Activated CD4-positive, alpha-beta memory T cell treated with anti-CD3 and anti-CD28 coated beads, Interleukin-2, amount 10 ng/mL, durations not matched to agents 7 days and 5 days (primary cell): ENCODE results near the gene OR1L4. TPM values are rescaled to one million over a fixed set of nuclear protein-coding genes. Genes with fewer than 3 reads are reported as not detected.

Experiments used
- CTCF ChIA-PET: fragments of 350-600 bp; sonication (Branson Sonifier 250); formaldehyde crosslinking; loops from one replicate; lab custom pipeline; 2021; ENCODE audit warnings: antibody characterized with exemption, inconsistent platforms; lab: Charles Lee
- POLR2A ChIA-PET: fragments of 350-600 bp; sonication (Branson Sonifier 250); formaldehyde crosslinking; loops from one replicate; lab custom pipeline; 2021; ENCODE audit warnings: antibody characterized with exemption; lab: Charles Lee
- DNase-seq: peaks from one replicate; pipeline ENCODE4 v3.0.0-alpha.2; 2020
- H3K27ac Mint-ChIP-seq: one replicate; pipeline ENCODE4 v1.8.0; 2021; ENCODE audit warnings: mild to moderate bottlenecking, mixed read lengths
- H3K27me3 Mint-ChIP-seq: one replicate; pipeline ENCODE4 v1.8.0; 2021; ENCODE audit warnings: mixed read lengths
- H3K36me3 Mint-ChIP-seq: one replicate; pipeline ENCODE4 v1.8.0; 2021; ENCODE audit warnings: low read depth, mixed read lengths
- H3K4me1 Mint-ChIP-seq: one replicate; pipeline ENCODE4 v1.8.0; 2021; ENCODE audit warnings: mixed read lengths
- H3K4me3 Mint-ChIP-seq: one replicate; pipeline ENCODE4 v1.8.0; 2021; ENCODE audit warnings: mild to moderate bottlenecking, mixed read lengths
- H3K9me3 Mint-ChIP-seq: one replicate; pipeline ENCODE4 v1.8.0; 2021; ENCODE audit warnings: mixed read lengths
- total RNA-seq, 2 experiments: library from RNA; stranded (reverse); gene quantifications; one replicate each; pipeline ENCODE4 v1.2.3, GENCODE V29; 2021

Gene OR1L4
- total RNA-seq = not detected

GRCh38 chr9:122723690-122724089, at the start of gene OR1L4:
Gene OR1L4, plus strand, starts transcription at chr9:122723990. Its CDS starts 0 bp downstream, at chr9:122723990.
- no peak for DNase-seq
- H3K36me3 Mint-ChIP-seq = peaks cover 3% of the 10 kb centered on the region
- H3K9me3 Mint-ChIP-seq = peaks cover 27% of the 10 kb centered on the region
- no peaks in the 10 kb centered on the region for H3K27me3 Mint-ChIP-seq
- no peak within 1 kb of the TSS for H3K4me3 Mint-ChIP-seq
- no peak within 1 kb of the TSS for H3K27ac Mint-ChIP-seq
- ChIA-PET CTCF (no interaction called here), POLR2A (no interaction called here)
- H3K4me1 Mint-ChIP-seq = no peaks in the 10 kb centered on the region

- Mint-ChIP-seq H3K27ac (no peak overlapping the region), H3K4me1 (no peaks in the 10 kb centered on the region), H3K27me3 (no peaks in the 10 kb centered on the region), H3K36me3 (no peaks in the 10 kb centered on the region), H3K4me3 (no peak overlapping the region), H3K9me3 (peaks cover 8% of the 10 kb centered on the region)
- DNase-seq = no peak
- CTCF ChIA-PET = no interaction called here
- POLR2A ChIA-PET = no interaction called here
Observed at GRCh38 chr9:122684851-122685250, 38.9 kb upstream of the OR1L4 start.

GRCh38 chr9:122695696-122696095, 28.1 kb upstream of the OR1L4 start:
- no peak for DNase-seq
- POLR2A ChIA-PET = no interaction called here
- Mint-ChIP-seq H3K4me1 (no peaks in the 10 kb centered on the region), H3K9me3 (peaks cover 8% of the 10 kb centered on the region), H3K36me3 (no peaks in the 10 kb centered on the region), H3K27me3 (peaks cover under 1% of the 10 kb centered on the region), H3K4me3 (no peak overlapping the region), H3K27ac (no peak overlapping the region)
- CTCF ChIA-PET = no interaction called here

- no peaks in the 10 kb centered on the region for H3K4me1 Mint-ChIP-seq
- no peak overlapping the region for H3K4me3 Mint-ChIP-seq
- CTCF ChIA-PET = no interaction called here
- no peak for DNase-seq
- POLR2A ChIA-PET = no interaction called here
- no peaks in the 10 kb centered on the region for H3K27me3 Mint-ChIP-seq
- no peak overlapping the region for H3K27ac Mint-ChIP-seq
- peaks cover 8% of the 10 kb centered on the region for H3K9me3 Mint-ChIP-seq
- H3K36me3 Mint-ChIP-seq = no peaks in the 10 kb centered on the region
Observed at GRCh38 chr9:122718038-122718437, 5.8 kb upstream of the OR1L4 start.

- H3K9me3 Mint-ChIP-seq = peaks cover 10% of the 10 kb centered on the region
- no peak for DNase-seq
- CTCF ChIA-PET = no interaction called here
Observed at GRCh38 chr9:122719218-122719617, 4.6 kb upstream of the OR1L4 start.

DNA sequence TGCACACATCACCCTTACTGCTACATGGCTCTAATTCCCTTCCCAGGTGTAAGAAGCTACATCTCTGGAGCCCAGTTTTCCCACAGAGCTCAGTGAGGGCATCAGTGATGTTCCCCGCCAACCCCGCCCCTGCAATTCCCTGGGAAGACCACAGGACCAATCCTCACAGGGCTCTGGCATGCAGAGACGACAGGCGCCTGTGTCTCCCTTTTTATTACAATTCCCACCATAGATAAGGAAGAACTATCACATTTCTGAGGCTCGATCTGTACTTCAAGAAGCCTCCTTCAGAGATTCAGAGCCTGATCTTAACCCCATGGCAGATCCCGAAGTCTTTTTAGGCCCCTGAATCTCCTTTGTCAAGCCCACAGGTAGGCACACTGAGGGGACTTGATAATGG, 18.2 kb downstream of the OR1L4 start, which contains the start of gene OR1L6:
Gene OR1L6, plus strand, starts transcription at position 301 of the 400 bp plus-strand sequence. CDS start 7,545 bp downstream, outside the sequence.
- Mint-ChIP-seq H3K4me1 (no peaks in the 10 kb centered on the region), H3K27me3 (no peaks in the 10 kb centered on the region), H3K9me3 (peaks cover 11% of the 10 kb centered on the region), H3K36me3 (no peaks in the 10 kb centered on the region), H3K27ac (no peak within 1 kb of the TSS), H3K4me3 (no peak within 1 kb of the TSS)
- POLR2A ChIA-PET = no interaction called here
- CTCF ChIA-PET = no interaction called here
- DNase-seq = no peak

More at GRCh38 chr9:122719218-122719617, 4.6 kb upstream of the OR1L4 start:
- Mint-ChIP-seq H3K27me3 (no peaks in the 10 kb centered on the region), H3K27ac (no peak overlapping the region), H3K4me3 (no peak overlapping the region), H3K4me1 (no peaks in the 10 kb centered on the region), H3K36me3 (no peaks in the 10 kb centered on the region)
- POLR2A ChIA-PET = no interaction called here

DNA sequence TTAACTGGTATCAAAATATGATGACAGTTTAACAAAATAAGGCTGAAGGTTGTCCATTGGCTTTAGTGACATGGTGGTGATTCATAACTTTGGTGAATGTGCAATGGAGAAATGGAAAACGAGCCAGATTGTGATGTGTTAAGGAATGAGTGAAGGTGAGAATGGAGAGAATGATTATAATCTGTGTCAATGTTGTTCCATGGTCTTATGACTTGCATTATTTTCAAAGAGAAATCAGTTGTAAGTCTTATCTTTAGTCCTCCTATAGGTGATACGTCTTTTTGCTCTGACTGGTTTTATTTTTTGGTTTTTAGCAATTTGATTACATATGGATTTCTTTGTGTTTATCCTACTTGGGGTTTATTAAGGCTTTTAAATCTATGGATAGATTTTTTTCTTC, 31.0 kb downstream of the OR1L4 start:
- no peak for DNase-seq
- CTCF ChIA-PET = no interaction called here
- Mint-ChIP-seq H3K36me3 (no peaks in the 10 kb centered on the region), H3K4me3 (no peak overlapping the region), H3K27me3 (peaks cover 2% of the 10 kb centered on the region), H3K27ac (no peak overlapping the region), H3K4me1 (no peaks in the 10 kb centered on the region), H3K9me3 (peaks cover 9% of the 10 kb centered on the region)
- POLR2A ChIA-PET = no interaction called here

- H3K4me3 Mint-ChIP-seq = no peak overlapping the region
- no peaks in the 10 kb centered on the region for H3K4me1 Mint-ChIP-seq
- POLR2A ChIA-PET = no interaction called here
- H3K27me3 Mint-ChIP-seq = no peaks in the 10 kb centered on the region
- H3K27ac Mint-ChIP-seq = no peak overlapping the region
- CTCF ChIA-PET = no interaction called here
- no peak for DNase-seq
- no peaks in the 10 kb centered on the region for H3K36me3 Mint-ChIP-seq
- H3K9me3 Mint-ChIP-seq = peaks cover 8% of the 10 kb centered on the region
Observed at GRCh38 chr9:122767817-122768216, 44.0 kb downstream of the OR1L4 start.

Other genes with a start within 250 kb of the OR1L4 start
- not detected for gene OR1J1, start 246.1 kb upstream of the OR1L4 start, total RNA-seq
- gene OR1J2, start 213.2 kb upstream of the OR1L4 start, total RNA-seq = not detected
- gene OR1J4, start 204.8 kb upstream of the OR1L4 start, total RNA-seq = not detected
- gene OR1N1, start 196.7 kb upstream of the OR1L4 start, total RNA-seq = not detected
- not detected for gene OR1N2, start 170.9 kb upstream of the OR1L4 start, total RNA-seq
- gene OR1L8, start 140.6 kb upstream of the OR1L4 start, total RNA-seq = not detected
- gene OR1Q1, start 109.3 kb upstream of the OR1L4 start, total RNA-seq = not detected
- gene OR1B1, start 66.4 kb upstream of the OR1L4 start, total RNA-seq = not detected
- gene OR1L1, start 62.3 kb upstream of the OR1L4 start, total RNA-seq = not detected
- not detected for gene OR1L3, start 48.9 kb upstream of the OR1L4 start, total RNA-seq
- gene OR1L6, start 18.3 kb downstream of the OR1L4 start, total RNA-seq = not detected
- not detected for gene OR5C1, start 64.9 kb downstream of the OR1L4 start, total RNA-seq
- not detected for gene OR1K1, start 76.1 kb downstream of the OR1L4 start, total RNA-seq
- gene PDCL, start 104.6 kb downstream of the OR1L4 start, total RNA-seq = 10 to 100 TPM; 23.0 to 24.2 TPM
- gene RC3H2, start 181.4 kb downstream of the OR1L4 start, total RNA-seq = 10 to 100 TPM; 51.4 to 55.1 TPM
- gene ZBTB6, start 189.3 kb downstream of the OR1L4 start, total RNA-seq = 10 to 100 TPM; 12.1 to 12.7 TPM
- gene ZBTB26, start 207.5 kb downstream of the OR1L4 start, total RNA-seq = 1 to 10 TPM; 8.4 to 8.5 TPM
- gene RABGAP1, start 217.0 kb downstream of the OR1L4 start, total RNA-seq = 10 to 100 TPM; 26.5 to 32.3 TPM